CD4-positive, alpha-beta T cell treated with Interleukin-15 for 1 hour (primary cell): Measurements from ENCODE around the gene OR8S1.
"Not testable (repeated sequence)": the region's sequence is repeated elsewhere in the genome, so short reads cannot be mapped to it uniquely, and the experiment has no call there.

Experiments
- DNase-seq: peaks from one replicate; pipeline ENCODE4 v3.0.0-alpha.2; 2020

The OR8S1 gene

GRCh38 chr12:48525332-48525731 is at the start of gene OR8S1:
OR8S1 (plus strand) TSS chr12:48525632; CDS start chr12:48525632, 0 bp downstream.
- no peak for DNase-seq

GRCh38 chr12:48482198-48482597 is 43.2 kb upstream of the OR8S1 start, which contains the start of gene C12orf54:
C12orf54 (plus strand) TSS chr12:48482498; CDS start chr12:48483297, 799 bp downstream.
- DNase-seq: no peak

- no peak for DNase-seq
Measured at GRCh38 chr12:48482930-48483329, 42.5 kb upstream of the OR8S1 start.

- DNase-seq: no peak
Measured at GRCh38 chr12:48486261-48486660, 39.2 kb upstream of the OR8S1 start.

- DNase-seq: no peak
Measured at GRCh38 chr12:48486679-48487078, 38.8 kb upstream of the OR8S1 start.

- no peak for DNase-seq
Measured at GRCh38 chr12:48489012-48489411, 36.4 kb upstream of the OR8S1 start.

- not testable (repeated sequence) for DNase-seq
Measured at GRCh38 chr12:48489456-48489855, 36.0 kb upstream of the OR8S1 start.

GRCh38 chr12:48500281-48500680 is 25.2 kb upstream of the OR8S1 start:
- DNase-seq: not testable (repeated sequence)

- DNase-seq: not testable (repeated sequence)
Measured at GRCh38 chr12:48506836-48507235, 18.6 kb upstream of the OR8S1 start.

GRCh38 chr12:48508987-48509386 is 16.4 kb upstream of the OR8S1 start:
- DNase-seq: no peak

- no peak for DNase-seq
Measured at GRCh38 chr12:48510111-48510510, 15.3 kb upstream of the OR8S1 start.

- DNase-seq: no peak
Measured at GRCh38 chr12:48512855-48513254, 12.6 kb upstream of the OR8S1 start.

- DNase-seq: no peak
Measured at GRCh38 chr12:48514728-48515127, 10.7 kb upstream of the OR8S1 start.

- DNase-seq: not testable (repeated sequence)
Measured at GRCh38 chr12:48520381-48520780, 5.1 kb upstream of the OR8S1 start.

- DNase-seq: no peak
Measured at GRCh38 chr12:48527891-48528670, 2.6 kb downstream of the OR8S1 start.

GRCh38 chr12:48532601-48533000 is 7.2 kb downstream of the OR8S1 start:
- no peak for DNase-seq

GRCh38 chr12:48536602-48537001 is 11.2 kb downstream of the OR8S1 start:
- DNase-seq: no peak

- DNase-seq: peak; percentile 18
Measured at GRCh38 chr12:48542300-48542928, 17.0 kb downstream of the OR8S1 start.

- no peak for DNase-seq
Measured at GRCh38 chr12:48545833-48546469, 20.5 kb downstream of the OR8S1 start.

GRCh38 chr12:48547012-48547411 is 21.6 kb downstream of the OR8S1 start:
- DNase-seq: not testable (repeated sequence)

- DNase-seq: not testable (repeated sequence)
Measured at GRCh38 chr12:48551636-48552035, 26.2 kb downstream of the OR8S1 start.

- DNase-seq: not testable (repeated sequence)
Measured at GRCh38 chr12:48553666-48554343, 28.4 kb downstream of the OR8S1 start.

GRCh38 chr12:48556631-48557030 is 31.2 kb downstream of the OR8S1 start:
- DNase-seq: no peak
